GM23248 (cell line): ENCODE data around the gene GON4L. TPM values are rescaled to one million over a fixed set of nuclear protein-coding genes. Genes with fewer than 3 reads are reported as not detected.
A peak's percentile ranks its signal among the peaks of the same experiment; 100 is the strongest.

Experiments used
- DNase-seq: peaks from one replicate; pipeline ENCODE4 v3.0.0-alpha.2; 2015
- H2AFZ ChIP-seq: fragments of 200-600 bp; sonication (generic); 2 replicates; pipeline ENCODE4 v1.6.1; 2016; ENCODE audit warnings: antibody characterized with exemption
- H3F3A ChIP-seq: fragments of 200-600 bp; sonication (generic); 2 replicates; pipeline ENCODE4 v1.6.1; 2016; ENCODE audit warnings: mild to moderate bottlenecking, antibody characterized with exemption, mixed run types; ENCODE audit not compliant: insufficient read depth
- H3K27ac ChIP-seq: fragments of 200-600 bp; sonication (generic); 2 replicates; pipeline ENCODE4 v1.5.1; 2016; ENCODE audit warnings: mild to moderate bottlenecking
- H3K27me3 ChIP-seq: fragments of 200-600 bp; sonication (generic); replicated peaks from 2 replicates; pipeline ENCODE4 v1.6.1; 2016; ENCODE audit warnings: mild to moderate bottlenecking; ENCODE audit not compliant: insufficient read depth
- H3K36me3 ChIP-seq: fragments of 200-600 bp; sonication (generic); 2 replicates; pipeline ENCODE4 v1.6.1; 2016; ENCODE audit warnings: low read depth, mild to moderate bottlenecking
- H3K4me1 ChIP-seq: fragments of 200-600 bp; sonication (generic); 2 replicates; pipeline ENCODE4 v1.6.1; 2016; ENCODE audit warnings: mild to moderate bottlenecking; ENCODE audit not compliant: insufficient read depth
- H3K4me2 ChIP-seq: fragments of 200-600 bp; sonication (generic); one replicate; pipeline ENCODE4 v1.6.1; 2016; ENCODE audit warnings: mild to moderate bottlenecking; ENCODE audit not compliant: unreplicated experiment
- H3K4me3 ChIP-seq: fragments of 200-600 bp; sonication (generic); 2 replicates; pipeline ENCODE4 v1.5.1; 2016; ENCODE audit warnings: mild to moderate bottlenecking
- H3K79me2 ChIP-seq: fragments of 200-600 bp; sonication (generic); 2 replicates; pipeline ENCODE4 v1.6.1; 2016; ENCODE audit warnings: mild to moderate bottlenecking; ENCODE audit not compliant: insufficient read depth
- H3K9ac ChIP-seq: fragments of 200-600 bp; sonication (generic); 2 replicates; pipeline ENCODE4 v1.6.1; 2016; ENCODE audit warnings: mild to moderate bottlenecking
- H3K9me2 ChIP-seq: fragments of 200-600 bp; sonication (generic); 2 replicates; pipeline ENCODE4 v1.6.1; 2016; ENCODE audit warnings: mixed run types, mild to moderate bottlenecking, moderate library complexity; ENCODE audit not compliant: insufficient read depth
- H3K9me3 ChIP-seq: fragments of 200-600 bp; sonication (generic); one replicate; pipeline ENCODE4 v1.6.1; 2017; ENCODE audit warnings: low read depth
- H4K20me1 ChIP-seq: fragments of 200-600 bp; sonication (generic); 2 replicates; pipeline ENCODE4 v1.6.0; 2016; ENCODE audit not compliant: insufficient read depth
- EZH2 ChIP-seq: fragments of 200-600 bp; sonication (generic); IDR thresholded peaks from 2 replicates; pipeline ENCODE4 v1.6.1; 2018; ENCODE audit warnings: antibody characterized with exemption, mild to moderate bottlenecking; ENCODE audit not compliant: insufficient read depth, poor library complexity, severe bottlenecking
- EZH2phosphoT487 ChIP-seq: fragments of 200-600 bp; sonication (generic); IDR thresholded peaks from 2 replicates; pipeline ENCODE4 v1.6.1; 2018; ENCODE audit warnings: antibody characterized with exemption, moderate library complexity, mild to moderate bottlenecking, low read depth; ENCODE audit not compliant: insufficient read depth
- WGBS, 2 experiments: methylation state at CpG; one replicate each; pipeline ENCODE4 v1.1.6; 2015 to 2017; ENCODE audit warnings: low lambda C conversion rate in 2 of 2, low coverage in 1 of 2; ENCODE audit errors: missing lambda C conversion rate in 2 of 2; 5-methylcytosine and 5-hydroxymethylcytosine counted together
- in situ Hi-C: fragments of 300-500 bp; cut with MboI; formaldehyde crosslinking; loops from 2 replicates; pipeline ENCODE4 v1.15.0; 2020
- polyA plus RNA-seq: library from polyadenylated mRNA; unstranded; fragments of >200 nt; fragmentation: Nextera tagmentation; extraction: Ambion mirVana; gene quantifications from 2 replicates; pipeline ENCODE4 v1.2.1, GENCODE V29; 2016
- total RNA-seq: library from RNA; depleted of rRNA; stranded (reverse); fragments of >200 nt; shearing (Covaris generic); gene quantifications from 2 replicates; pipeline ENCODE4 v1.2.3, GENCODE V29; 2014

The GON4L gene
- total and polyA plus RNA-seq, 2 experiments from 2014 or later: 20.4 to 30.3 TPM

DNA sequence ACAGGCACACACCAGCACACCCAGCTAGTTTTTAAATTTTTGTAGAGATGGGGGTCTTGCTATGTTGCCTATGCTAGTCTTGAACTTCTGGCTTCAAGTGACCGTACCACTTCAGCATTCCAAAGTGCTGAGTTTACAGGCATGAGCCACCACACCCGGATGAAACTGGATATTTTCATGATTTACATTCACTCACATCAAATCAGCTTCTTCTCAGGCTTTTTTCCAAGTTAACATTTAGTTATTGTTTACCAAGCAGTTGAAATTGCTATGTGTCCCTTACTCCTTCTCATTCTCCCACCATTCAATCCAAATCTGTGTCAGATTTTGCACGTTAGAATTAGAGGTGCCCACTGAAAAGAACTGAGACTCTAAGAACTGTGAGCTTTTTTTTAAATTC is 35.8 kb upstream of the GON4L start:
- DNase-seq: peak; percentile 83
- no peaks in the 10 kb centered on the region for H3K79me2 ChIP-seq
- H3K9me3 ChIP-seq: no peaks in the 10 kb centered on the region
- in situ Hi-C loops: no loop called here
- H3F3A ChIP-seq: peaks cover 60% of the 10 kb centered on the region
- 0 to 1% methylated on average over 3 of the region's 3 CpGs for WGBS, 2 experiments
- peak overlapping the region; percentile 94 for H3K27ac ChIP-seq
- no peaks in the 10 kb centered on the region for H3K27me3 ChIP-seq
- no peaks in the 10 kb centered on the region for H4K20me1 ChIP-seq
- peak overlapping the region; percentile 54 for H3K4me3 ChIP-seq
- H3K36me3 ChIP-seq: 0 out of 2 replicates have a peak, but pooled peaks cover 10% of the 10 kb centered on the region
- peak overlapping the region; percentile 69 for H3K4me2 ChIP-seq
- H2AFZ ChIP-seq: peak overlapping the region; percentile 45
- H3K4me1 ChIP-seq: peaks cover 37% of the 10 kb centered on the region
- H3K9me2 ChIP-seq: no peaks in the 10 kb centered on the region
- TF ChIP-seq EZH2: no peak
- TF ChIP-seq EZH2phosphoT487: no peak
- H3K9ac ChIP-seq: peak overlapping the region; percentile 73

DNA sequence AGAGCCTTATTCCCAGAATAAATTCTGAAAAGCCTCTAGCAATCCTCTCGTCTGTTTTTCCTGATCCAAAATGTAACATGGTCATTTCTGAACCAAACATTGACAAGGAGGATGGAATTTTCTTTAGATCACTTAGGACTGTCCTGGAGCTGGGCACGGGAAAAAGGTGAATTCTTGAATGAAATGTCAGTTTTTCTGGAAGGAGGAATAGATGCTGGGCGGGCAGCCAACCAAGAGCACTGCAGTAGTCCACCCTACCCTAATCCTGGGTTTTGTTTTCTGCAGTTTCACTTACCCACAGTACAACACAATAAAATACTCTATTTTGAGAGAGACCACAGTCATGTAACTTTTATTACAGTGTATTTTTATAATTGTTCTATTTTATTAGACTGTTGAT is 33.2 kb upstream of the GON4L start:
- H4K20me1 ChIP-seq: no peaks in the 10 kb centered on the region
- H3K4me2 ChIP-seq: peak overlapping the region; percentile 14
- no peaks in the 10 kb centered on the region for H3K9me3 ChIP-seq
- no peak overlapping the region for H3K4me3 ChIP-seq
- H3K27me3 ChIP-seq: no peaks in the 10 kb centered on the region
- peaks cover 48% of the 10 kb centered on the region for H3F3A ChIP-seq
- no peaks in the 10 kb centered on the region for H3K9me2 ChIP-seq
- H3K79me2 ChIP-seq: no peaks in the 10 kb centered on the region
- H3K4me1 ChIP-seq: peaks cover 37% of the 10 kb centered on the region
- H2AFZ ChIP-seq: no peak overlapping the region
- TF ChIP-seq EZH2: no peak
- TF ChIP-seq EZH2phosphoT487: no peak
- in situ Hi-C loops: no loop called here
- H3K36me3 ChIP-seq: no peaks in the 10 kb centered on the region
- H3K9ac ChIP-seq: no peak overlapping the region
- peak overlapping the region; percentile 10; the same call in 1 of the 2 replicates for H3K27ac ChIP-seq
- WGBS, 2 experiments: 59 to 66% methylated on average over 3 of the region's 3 CpGs
- DNase-seq: no peak

- no peaks in the 10 kb centered on the region for H4K20me1 ChIP-seq
- H3K4me3 ChIP-seq: no peak overlapping the region
- H3K4me2 ChIP-seq: peak overlapping the region; percentile 14
- H3K9ac ChIP-seq: no peak overlapping the region
- no peak overlapping the region for H2AFZ ChIP-seq
- H3K9me3 ChIP-seq: no peaks in the 10 kb centered on the region
- H3K79me2 ChIP-seq: no peaks in the 10 kb centered on the region
- H3F3A ChIP-seq: peaks cover 44% of the 10 kb centered on the region
- H3K9me2 ChIP-seq: no peaks in the 10 kb centered on the region
- H3K27me3 ChIP-seq: no peaks in the 10 kb centered on the region
- in situ Hi-C loops: no loop called here
- WGBS, 2 experiments: 59 to 60% methylated on average over 2 of the region's 2 CpGs
- DNase-seq: peak; percentile 37
- peak overlapping the region; percentile 10; the same call in 1 of the 2 replicates for H3K27ac ChIP-seq
- H3K4me1 ChIP-seq: peaks cover 37% of the 10 kb centered on the region
- no peaks in the 10 kb centered on the region for H3K36me3 ChIP-seq
- TF ChIP-seq EZH2 (no peak), EZH2phosphoT487 (no peak)
Measured at GRCh38 chr1:155889566-155889965, 32.6 kb upstream of the GON4L start.

GRCh38 chr1:155888481-155888880 is 31.5 kb upstream of the GON4L start:
- in situ Hi-C loops: no loop called here
- Histone ChIP-seq H3K4me1 (peaks cover 31% of the 10 kb centered on the region), H3F3A (peaks cover 34% of the 10 kb centered on the region), H3K79me2 (no peaks in the 10 kb centered on the region), H4K20me1 (no peaks in the 10 kb centered on the region), H3K9me3 (no peaks in the 10 kb centered on the region), H2AFZ (no peak overlapping the region), H3K4me3 (no peak overlapping the region), H3K9ac (no peak overlapping the region), H3K4me2 (no peak overlapping the region), H3K27ac (no peak overlapping the region), H3K9me2 (no peaks in the 10 kb centered on the region), H3K27me3 (no peaks in the 10 kb centered on the region), H3K36me3 (no peaks in the 10 kb centered on the region)
- no peak for DNase-seq
- WGBS, 2 experiments: 99 to 100% methylated on average over 5 of the region's 5 CpGs
- no peak for TF ChIP-seq EZH2phosphoT487
- TF ChIP-seq EZH2: no peak

DNA sequence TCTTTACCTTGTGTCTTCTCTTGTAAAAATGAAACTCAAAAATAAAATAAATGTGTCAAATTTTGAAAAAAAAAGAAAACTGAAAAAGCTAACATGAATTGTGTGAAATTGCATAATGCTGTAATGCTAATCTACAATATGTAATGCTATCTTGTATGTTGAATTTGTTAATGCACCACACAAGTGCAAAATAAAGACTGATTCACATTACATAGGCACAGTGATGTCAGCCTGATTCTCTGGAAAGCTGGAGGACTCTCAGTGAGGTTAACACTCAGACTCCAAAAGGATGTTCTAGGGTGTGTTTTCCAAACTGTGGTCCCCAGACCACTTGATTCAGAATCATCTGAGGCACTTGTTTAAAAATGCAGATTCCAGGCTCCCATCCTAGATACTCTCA is 28.0 kb upstream of the GON4L start:
- H3K9ac ChIP-seq: no peak overlapping the region
- no peaks in the 10 kb centered on the region for H4K20me1 ChIP-seq
- H2AFZ ChIP-seq: no peak overlapping the region
- no peak overlapping the region for H3K4me2 ChIP-seq
- DNase-seq: no peak
- H3K4me1 ChIP-seq: peaks cover 10% of the 10 kb centered on the region
- H3K27ac ChIP-seq: no peak overlapping the region
- H3F3A ChIP-seq: peaks cover 14% of the 10 kb centered on the region
- H3K4me3 ChIP-seq: no peak overlapping the region
- H3K36me3 ChIP-seq: no peaks in the 10 kb centered on the region
- H3K27me3 ChIP-seq: no peaks in the 10 kb centered on the region
- no peaks in the 10 kb centered on the region for H3K9me3 ChIP-seq
- in situ Hi-C loops: no loop called here
- H3K9me2 ChIP-seq: no peaks in the 10 kb centered on the region
- TF ChIP-seq EZH2phosphoT487 (no peak), EZH2 (no peak)
- H3K79me2 ChIP-seq: no peaks in the 10 kb centered on the region
